PC-9 (cell line): ENCODE results near the gene EDA.

Experiments
- EZH2 ChIP-seq: fragments of 200-600 bp; sonication (generic); IDR thresholded peaks from 2 replicates; pipeline ENCODE4 v1.8.0; 2017; ENCODE audit warnings: antibody characterized with exemption, low read depth
- TF ChIP-seq, protein P1 (sequence below): fragments of 200-600 bp; sonication (generic); conservative IDR thresholded peaks from 2 replicates; pipeline ENCODE4 v1.6.1; 2017; ENCODE audit warnings: mixed run types, antibody characterized with exemption, mild to moderate bottlenecking, moderate library complexity

DNA sequence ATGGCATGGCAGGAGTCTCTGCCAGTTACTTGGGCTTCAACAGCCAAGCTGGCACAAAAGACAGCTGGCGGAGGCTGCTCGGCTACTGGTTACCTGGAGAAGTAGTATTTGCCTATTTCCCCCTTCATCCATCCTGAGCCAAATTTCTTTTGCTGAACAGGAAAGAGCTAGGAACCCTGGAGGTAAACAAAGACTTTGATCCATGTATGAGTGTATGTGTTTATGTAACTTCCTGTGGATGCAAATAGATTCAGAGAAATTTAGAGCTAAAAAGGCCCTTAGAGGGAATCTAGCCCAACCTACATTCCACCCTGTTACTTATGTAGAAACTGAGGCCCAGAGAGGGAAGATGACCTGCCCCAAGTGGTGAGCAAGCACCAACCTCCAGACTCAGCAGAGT lies 422.6 kb downstream of the EDA start:
- TF ChIP-seq, protein P1, sequence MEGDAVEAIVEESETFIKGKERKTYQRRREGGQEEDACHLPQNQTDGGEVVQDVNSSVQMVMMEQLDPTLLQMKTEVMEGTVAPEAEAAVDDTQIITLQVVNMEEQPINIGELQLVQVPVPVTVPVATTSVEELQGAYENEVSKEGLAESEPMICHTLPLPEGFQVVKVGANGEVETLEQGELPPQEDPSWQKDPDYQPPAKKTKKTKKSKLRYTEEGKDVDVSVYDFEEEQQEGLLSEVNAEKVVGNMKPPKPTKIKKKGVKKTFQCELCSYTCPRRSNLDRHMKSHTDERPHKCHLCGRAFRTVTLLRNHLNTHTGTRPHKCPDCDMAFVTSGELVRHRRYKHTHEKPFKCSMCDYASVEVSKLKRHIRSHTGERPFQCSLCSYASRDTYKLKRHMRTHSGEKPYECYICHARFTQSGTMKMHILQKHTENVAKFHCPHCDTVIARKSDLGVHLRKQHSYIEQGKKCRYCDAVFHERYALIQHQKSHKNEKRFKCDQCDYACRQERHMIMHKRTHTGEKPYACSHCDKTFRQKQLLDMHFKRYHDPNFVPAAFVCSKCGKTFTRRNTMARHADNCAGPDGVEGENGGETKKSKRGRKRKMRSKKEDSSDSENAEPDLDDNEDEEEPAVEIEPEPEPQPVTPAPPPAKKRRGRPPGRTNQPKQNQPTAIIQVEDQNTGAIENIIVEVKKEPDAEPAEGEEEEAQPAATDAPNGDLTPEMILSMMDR, result no peak
- no peak for TF ChIP-seq EZH2
